AG10803 (cell line): Measurements from ENCODE around the gene PCDHGA6.
"Not testable (repeated sequence)": the region's sequence is repeated elsewhere in the genome, so short reads cannot be mapped to it uniquely, and the experiment has no call there.

ENCODE experiments used
- DNase-seq: peaks from one replicate; pipeline ENCODE4 v3.0.0; 2010; ENCODE audit warnings: low read depth
- H3K4me3 ChIP-seq: 2 replicates; pipeline ENCODE4 v1.5.1; 2011; ENCODE audit warnings: mild to moderate bottlenecking, low read length, control low read depth
- TF ChIP-seq, protein P1 (sequence below): conservative IDR thresholded peaks from 2 replicates; pipeline ENCODE4 v1.5.1; 2011; ENCODE audit warnings: mild to moderate bottlenecking, low read length, control low read depth, inconsistent platforms

Gene PCDHGA6

GRCh38 chr5:141392429-141393198 lies 18.9 kb downstream of the PCDHGA6 start, which contains the start of gene PCDHGA8:
PCDHGA8 (plus strand) TSS chr5:141392633; CDS start chr5:141392814, 181 bp downstream.
- TF ChIP-seq, protein P1, sequence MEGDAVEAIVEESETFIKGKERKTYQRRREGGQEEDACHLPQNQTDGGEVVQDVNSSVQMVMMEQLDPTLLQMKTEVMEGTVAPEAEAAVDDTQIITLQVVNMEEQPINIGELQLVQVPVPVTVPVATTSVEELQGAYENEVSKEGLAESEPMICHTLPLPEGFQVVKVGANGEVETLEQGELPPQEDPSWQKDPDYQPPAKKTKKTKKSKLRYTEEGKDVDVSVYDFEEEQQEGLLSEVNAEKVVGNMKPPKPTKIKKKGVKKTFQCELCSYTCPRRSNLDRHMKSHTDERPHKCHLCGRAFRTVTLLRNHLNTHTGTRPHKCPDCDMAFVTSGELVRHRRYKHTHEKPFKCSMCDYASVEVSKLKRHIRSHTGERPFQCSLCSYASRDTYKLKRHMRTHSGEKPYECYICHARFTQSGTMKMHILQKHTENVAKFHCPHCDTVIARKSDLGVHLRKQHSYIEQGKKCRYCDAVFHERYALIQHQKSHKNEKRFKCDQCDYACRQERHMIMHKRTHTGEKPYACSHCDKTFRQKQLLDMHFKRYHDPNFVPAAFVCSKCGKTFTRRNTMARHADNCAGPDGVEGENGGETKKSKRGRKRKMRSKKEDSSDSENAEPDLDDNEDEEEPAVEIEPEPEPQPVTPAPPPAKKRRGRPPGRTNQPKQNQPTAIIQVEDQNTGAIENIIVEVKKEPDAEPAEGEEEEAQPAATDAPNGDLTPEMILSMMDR = peak; percentile 22
- peak within 1 kb of the TSS; percentile 9; the same call in 1 of the 2 replicates for H3K4me3 ChIP-seq
- DNase-seq = peak; percentile 41

GRCh38 chr5:141393267-141393666 lies 19.6 kb downstream of the PCDHGA6 start:
- DNase-seq = no peak
- TF ChIP-seq, protein P1 = no peak
- H3K4me3 ChIP-seq = no peak overlapping the region

GRCh38 chr5:141394401-141395187 lies 20.9 kb downstream of the PCDHGA6 start:
- DNase-seq, H3K4me3 ChIP-seq: not testable (repeated sequence)

DNA sequence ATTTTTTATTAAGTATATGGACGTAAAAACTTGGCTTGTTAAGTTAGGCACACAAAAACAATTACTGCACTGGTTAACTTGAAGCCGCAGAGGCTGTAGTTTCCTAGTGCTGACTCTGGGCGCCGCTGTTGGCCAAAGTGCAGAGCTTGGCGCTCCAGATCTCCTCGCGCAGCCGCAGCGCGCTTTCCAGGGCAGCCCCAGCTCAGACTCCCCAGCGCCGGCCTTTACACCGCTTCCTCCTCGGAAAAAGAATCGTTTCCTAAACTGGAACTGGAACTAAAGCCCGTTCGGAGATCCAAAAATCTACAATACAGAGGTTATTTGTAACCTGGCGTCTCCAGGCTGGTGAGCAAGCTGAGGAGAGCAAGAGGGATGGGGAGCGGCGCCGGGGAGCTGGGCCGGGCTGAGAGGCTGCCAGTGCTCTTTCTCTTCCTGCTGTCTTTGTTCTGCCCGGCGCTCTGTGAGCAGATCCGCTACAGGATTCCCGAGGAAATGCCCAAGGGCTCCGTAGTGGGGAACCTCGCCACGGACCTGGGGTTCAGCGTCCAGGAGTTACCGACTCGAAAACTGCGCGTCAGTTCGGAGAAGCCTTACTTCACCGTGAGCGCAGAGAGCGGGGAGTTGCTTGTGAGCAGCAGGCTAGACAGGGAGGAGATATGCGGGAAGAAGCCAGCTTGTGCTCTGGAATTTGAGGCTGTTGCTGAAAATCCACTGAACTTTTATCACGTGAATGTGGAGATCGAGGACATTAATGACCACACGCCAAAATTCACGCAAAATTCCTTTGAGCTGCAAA lies 24.3 kb downstream of the PCDHGA6 start, which contains the start of gene PCDHGB5:
PCDHGB5 (plus strand) TSS at position 192 of the 796 bp plus-strand sequence; CDS start at position 373, 181 bp downstream.
- peak within 1 kb of the TSS; percentile 53 for H3K4me3 ChIP-seq
- peak; percentile 55 for DNase-seq
- TF ChIP-seq, protein P1 = peak; percentile 62

DNA sequence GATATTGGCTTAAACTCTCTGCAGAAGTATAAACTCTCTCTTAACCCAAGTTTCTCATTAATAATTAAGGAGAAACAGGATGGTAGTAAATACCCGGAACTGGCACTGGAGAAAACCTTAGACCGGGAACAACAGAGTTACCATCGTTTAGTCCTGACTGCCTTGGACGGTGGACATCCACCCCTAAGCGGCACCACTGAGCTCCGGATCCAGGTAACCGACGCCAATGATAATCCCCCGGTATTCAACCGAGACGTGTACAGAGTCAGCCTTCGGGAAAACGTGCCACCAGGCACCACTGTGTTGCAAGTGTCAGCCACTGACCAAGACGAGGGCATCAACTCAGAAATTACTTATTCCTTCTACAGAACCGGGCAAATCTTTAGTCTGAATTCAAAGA lies 24.9 kb downstream of the PCDHGA6 start:
- TF ChIP-seq, protein P1 = no peak
- H3K4me3 ChIP-seq = peak overlapping the region; percentile 17; the same call in 1 of the 2 replicates
- no peak for DNase-seq

DNA sequence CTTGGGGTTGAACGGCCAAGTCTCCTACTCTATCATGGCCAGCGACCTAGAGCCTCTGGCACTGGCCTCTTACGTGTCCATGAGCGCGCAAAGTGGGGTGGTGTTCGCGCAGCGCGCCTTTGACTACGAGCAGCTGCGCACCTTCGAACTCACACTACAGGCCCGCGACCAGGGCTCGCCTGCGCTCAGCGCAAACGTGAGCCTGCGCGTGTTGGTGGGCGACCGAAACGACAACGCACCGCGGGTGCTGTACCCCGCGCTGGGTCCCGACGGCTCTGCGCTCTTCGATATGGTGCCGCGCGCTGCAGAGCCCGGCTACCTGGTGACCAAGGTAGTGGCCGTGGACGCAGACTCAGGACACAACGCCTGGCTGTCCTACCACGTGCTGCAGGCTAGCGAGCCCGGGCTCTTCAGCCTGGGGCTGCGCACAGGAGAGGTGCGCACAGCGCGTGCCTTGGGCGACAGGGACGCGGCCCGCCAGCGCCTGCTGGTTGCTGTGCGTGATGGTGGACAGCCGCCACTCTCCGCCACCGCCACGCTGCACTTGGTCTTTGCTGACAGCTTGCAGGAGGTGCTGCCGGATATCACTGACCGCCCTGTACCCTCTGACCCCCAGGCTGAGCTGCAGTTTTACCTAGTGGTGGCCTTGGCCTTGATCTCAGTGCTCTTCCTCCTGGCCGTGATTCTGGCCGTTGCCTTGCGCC lies 26.0 kb downstream of the PCDHGA6 start:
- no peak for DNase-seq
- TF ChIP-seq, protein P1 = no peak
- H3K4me3 ChIP-seq = peak overlapping the region; percentile 22
